NCI-H526 (cell line): ENCODE results near the gene CLEC4C.
"Not testable (repeated sequence)": the region's sequence is repeated elsewhere in the genome, so short reads cannot be mapped to it uniquely, and the experiment has no call there.

Source experiments
- DNase-seq, 2 experiments: peaks; one replicate each; lab custom pipeline; 2025; lab: John Stamatoyannopoulos, UW

Gene CLEC4C, protein sequence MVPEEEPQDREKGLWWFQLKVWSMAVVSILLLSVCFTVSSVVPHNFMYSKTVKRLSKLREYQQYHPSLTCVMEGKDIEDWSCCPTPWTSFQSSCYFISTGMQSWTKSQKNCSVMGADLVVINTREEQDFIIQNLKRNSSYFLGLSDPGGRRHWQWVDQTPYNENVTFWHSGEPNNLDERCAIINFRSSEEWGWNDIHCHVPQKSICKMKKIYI

DNA sequence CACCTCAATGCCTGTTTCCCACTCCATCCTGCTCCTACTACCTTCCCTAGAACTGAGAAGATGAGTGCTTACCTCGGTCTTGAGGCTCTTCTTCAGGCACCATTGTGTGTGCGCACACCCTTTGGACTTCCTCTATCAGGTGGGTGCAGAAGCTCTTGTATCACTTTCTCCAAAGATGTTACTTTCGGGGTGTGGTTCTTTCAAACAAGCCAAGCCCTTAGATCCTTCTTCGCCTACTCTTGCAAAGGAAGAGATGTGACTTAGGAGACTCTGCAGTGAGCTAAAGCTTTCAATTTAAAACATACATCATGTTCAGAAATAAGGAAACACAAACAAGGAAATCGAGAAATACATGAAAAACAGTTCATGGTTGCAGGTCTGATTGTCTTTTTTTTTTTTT is at the start of gene CLEC4C:
Gene CLEC4C (minus strand): TSS at position 130 of the 400 bp plus-strand sequence. CDS start 27 bp downstream, at position 103.
- DNase-seq = no peak

DNA sequence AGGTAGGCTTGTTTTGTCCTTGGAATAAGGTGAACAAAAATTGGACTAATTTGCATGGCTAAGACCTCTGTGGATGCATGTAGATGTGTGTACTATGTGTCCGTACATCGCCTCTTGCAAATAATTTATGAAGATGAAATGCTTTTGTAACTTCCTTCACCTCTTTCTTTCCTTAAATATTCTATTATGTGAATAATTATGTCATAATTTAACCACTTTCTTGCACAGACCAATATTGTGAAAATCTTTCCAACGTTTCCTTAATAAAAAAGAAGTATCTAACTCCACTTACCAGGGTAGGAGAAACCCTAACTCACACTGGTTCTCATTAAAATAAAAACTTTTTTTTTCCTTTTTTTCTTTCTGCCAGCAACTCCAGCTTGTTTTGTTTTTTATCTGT is 46.0 kb upstream of the CLEC4C start:
- no peak for DNase-seq

DNA sequence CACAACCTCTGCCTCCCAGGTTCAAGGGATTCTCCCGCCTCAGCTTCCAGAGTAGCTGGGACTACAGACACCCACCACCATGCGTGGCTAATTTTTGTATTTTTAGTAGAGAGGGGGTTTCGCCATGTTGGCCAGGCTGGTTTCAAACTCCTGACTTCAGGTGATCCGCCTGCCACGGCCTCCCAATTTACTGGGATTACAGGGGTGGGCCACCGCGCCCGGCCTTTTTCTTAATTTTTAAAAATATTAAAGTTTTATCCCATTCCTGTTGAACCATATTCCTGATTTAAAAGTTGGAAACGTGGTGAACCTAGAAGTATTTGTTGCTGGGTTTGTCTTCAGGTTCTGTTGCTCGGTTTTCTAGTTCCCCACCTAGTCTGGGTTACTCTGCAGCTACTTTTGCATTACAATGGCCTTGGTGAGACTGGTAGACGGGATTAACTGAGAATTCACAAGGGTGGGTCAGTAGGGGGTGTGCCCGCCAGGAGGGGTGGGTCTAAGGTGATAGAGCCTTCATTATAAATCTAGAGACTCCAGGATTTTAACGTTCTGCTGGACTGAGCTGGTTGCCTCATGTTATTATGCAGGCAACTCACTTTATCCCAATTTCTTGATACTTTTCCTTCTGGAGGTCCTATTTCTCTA is 41.8 kb upstream of the CLEC4C start, which contains the start of gene NANOG:
Gene NANOG (plus strand): TSS at position 519 of the 645 bp plus-strand sequence. CDS start 213 bp downstream, outside the sequence.
- DNase-seq = not testable (repeated sequence)

DNA sequence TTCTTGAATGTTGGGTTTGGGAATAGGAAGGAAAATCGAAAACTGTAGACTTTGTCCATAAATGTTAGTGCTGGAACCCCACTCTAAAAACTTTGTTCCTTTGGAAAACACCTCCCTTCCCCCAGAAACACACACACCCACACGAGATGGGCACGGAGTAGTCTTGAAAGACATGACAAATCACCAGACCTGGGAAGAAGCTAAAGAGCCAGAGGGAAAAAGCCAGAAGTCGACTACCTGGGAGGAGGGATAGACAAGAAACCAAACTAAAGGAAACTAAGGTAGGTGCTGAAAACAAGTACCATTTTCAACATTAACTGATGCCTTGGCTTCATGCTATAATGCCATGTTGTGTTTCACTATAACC is 41.1 kb upstream of the CLEC4C start:
- no peak for DNase-seq

DNA sequence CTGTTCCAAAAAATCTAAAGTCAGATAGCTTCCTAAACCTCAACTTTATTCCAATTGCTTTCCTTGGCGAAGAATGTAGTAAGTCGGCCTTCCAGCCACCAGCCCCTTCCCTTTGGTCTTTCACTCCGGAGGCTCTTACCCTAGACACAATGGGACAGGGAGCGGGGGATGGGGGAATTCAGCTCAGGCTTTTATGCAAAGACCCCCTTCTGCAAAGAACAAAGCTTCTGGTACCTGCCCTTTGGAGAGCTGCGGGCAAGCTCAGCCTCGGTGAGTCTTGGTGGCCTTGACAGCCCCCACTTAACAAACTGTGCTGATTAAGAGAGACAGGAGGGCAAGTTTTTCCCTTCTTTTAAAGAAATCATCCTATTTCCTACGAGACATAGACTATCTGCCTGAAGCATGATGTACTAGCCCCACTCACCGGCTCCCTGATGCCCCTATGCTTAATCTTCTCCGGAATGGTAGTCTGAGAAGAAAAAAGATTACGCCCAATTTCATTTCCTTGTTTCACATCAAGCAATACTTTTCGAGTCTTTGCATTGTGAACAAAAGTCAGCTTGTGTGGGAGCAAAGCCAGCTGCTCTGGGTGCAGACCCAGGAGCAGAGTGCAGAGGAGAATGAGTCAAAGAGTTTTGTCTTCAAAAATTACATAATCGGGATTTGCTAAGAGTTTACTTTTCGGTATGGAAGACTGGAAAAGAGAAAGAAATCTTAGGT is 40.6 kb upstream of the CLEC4C start:
- DNase-seq = no peak

DNA sequence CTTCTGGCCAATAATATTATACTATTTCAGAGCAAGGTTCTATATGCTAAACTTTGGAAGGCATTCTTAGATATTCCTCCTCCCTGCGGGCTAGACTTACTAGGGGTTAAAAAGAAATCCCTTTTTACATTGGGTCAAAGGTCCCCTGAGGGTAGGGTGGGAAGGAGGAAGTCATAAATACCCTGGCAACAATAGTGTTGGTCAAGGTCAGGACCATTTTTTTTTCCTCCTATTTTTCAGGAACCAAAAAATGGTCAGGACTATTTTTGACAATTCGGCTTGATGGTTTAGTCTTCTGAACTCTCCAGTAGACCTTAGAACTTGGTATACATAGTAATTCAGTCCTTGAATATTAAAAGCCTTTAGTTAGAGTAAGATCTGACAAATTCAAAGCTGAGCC is 37.5 kb upstream of the CLEC4C start:
- DNase-seq = no peak

DNA sequence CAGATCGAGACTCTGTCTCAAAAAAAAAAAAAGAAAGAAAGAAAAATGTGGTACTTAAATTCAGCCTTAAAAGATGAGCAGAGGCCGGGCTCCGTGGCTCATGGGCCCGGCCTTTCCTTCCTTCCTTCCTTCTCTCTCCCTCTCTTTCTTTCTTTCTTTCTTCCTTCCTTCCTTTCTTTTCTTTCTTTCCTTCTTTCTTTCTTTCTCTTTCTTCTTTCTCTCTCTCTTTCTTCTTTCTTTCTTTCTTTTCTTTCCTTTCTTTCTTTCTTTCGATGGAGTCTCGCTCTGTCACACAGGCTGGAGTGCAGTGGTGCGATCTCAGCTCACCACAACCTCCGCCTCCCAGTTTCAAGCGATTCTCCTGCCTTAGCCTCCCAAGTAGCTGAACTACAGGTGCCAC is 36.3 kb upstream of the CLEC4C start:
- not testable (repeated sequence) for DNase-seq

DNA sequence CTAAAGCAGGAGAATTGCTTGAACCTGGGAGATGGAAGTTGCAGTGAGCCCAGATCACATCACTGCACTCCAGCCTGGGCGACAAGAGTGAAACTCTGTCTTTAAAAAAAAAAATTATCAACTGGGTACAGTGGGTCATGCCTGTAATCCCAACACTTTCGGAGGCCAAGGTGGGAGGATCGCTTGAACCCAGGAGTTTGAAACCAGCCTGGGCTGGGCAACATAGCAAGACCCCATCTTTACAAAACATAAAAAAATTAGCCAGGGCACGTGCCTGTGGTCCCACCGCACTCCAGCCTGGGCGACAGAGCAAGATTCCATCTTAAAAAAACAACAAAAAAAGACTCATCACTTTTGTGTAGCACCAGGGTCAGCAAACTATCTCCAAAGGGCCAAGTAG is 34.9 kb upstream of the CLEC4C start:
- DNase-seq = no peak

DNA sequence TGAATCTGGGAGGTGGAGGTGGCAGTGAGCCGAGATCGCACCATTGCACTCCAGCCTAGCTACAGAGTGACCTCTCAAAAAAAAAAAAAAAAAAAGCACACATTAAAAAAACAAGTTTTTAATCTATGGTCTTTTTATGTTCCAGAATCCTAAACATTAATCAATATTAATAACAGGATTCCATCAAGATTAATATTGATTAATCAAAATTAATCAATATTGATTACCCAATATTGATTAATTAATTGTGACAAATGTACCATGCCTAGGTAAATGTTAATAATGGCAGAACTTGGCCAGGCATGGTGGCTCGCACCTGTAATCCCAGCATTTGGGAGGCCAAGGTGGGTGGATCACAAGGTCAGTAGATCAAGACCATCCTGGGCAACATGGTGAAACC is 34.1 kb upstream of the CLEC4C start:
- DNase-seq = no peak

DNA sequence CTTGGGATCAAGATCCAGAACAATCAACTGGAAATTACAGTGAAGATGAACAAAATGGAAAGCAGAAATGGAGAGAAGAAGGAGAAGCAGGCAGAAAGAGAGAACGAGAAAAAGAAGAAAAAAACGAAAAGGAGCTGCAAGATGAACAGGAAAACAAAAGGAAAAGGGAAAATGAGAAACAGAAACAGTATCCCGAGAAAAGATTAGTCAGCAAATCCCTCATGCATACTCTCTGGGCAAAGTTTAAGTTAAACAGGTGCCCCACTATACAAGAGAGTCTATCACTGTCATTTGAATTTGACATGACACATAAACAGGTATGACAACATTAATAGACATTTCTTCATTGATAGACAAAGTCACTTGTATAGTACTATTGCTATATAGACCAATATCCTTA is 22.8 kb upstream of the CLEC4C start:
- DNase-seq = no peak

DNA sequence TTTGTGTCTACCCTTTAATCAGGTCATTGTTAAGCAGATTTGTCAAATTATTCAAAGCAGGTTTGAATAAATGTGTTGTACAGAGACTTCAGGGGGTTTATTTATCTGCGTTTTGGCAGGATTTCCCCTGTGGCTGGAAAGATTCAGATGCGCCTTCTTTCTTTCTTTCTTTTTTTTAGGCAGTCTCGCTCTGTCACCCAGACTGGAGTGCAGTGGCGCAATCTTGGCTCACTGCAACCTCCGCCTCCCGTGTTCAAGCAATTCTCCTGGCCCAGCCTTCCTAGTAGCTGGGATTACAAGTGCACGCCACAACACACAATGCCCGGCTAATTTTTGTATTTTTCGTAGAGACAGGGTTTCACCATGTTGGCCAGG is 11.6 kb upstream of the CLEC4C start:
- DNase-seq = no peak

DNA sequence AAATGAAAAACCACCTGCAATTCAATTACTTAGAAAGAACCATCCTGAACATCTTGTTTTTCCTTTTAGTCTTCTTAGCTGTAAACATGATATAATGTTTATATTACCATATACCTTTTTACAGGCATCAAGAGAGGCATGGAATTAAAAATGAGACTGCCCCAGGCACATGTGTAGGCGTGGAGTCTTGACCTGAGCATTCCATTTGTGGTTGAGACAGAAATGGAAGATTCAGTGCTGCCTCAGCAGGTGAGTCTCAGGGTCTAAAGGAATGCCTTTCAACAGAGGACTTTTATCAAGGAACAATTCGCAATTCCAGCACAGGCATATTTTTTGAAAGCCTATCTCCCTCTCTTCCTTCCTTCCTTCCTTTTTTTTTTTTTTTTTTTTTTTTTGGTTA is 9.8 kb upstream of the CLEC4C start:
- no peak for DNase-seq

DNA sequence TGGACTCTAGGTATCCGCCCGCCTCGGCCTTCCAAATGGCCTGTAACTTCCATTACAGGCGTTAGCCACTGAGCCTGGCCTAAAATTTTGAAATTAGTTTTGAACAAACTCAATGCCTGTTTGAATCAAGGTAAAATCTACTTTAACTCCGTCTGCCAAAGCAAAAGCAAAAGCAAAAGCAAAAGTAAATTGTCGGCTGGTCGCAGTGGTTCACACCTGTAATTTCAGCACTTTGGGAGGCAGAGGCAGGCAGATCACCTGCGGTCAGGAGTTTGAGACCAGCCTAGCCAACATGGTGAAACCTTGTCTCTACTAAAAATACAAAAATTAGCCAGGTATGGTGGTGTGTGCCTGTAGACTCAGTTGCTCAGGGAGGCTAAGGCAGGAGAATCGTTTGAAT is 8.5 kb upstream of the CLEC4C start:
- DNase-seq = not testable (repeated sequence)

DNA sequence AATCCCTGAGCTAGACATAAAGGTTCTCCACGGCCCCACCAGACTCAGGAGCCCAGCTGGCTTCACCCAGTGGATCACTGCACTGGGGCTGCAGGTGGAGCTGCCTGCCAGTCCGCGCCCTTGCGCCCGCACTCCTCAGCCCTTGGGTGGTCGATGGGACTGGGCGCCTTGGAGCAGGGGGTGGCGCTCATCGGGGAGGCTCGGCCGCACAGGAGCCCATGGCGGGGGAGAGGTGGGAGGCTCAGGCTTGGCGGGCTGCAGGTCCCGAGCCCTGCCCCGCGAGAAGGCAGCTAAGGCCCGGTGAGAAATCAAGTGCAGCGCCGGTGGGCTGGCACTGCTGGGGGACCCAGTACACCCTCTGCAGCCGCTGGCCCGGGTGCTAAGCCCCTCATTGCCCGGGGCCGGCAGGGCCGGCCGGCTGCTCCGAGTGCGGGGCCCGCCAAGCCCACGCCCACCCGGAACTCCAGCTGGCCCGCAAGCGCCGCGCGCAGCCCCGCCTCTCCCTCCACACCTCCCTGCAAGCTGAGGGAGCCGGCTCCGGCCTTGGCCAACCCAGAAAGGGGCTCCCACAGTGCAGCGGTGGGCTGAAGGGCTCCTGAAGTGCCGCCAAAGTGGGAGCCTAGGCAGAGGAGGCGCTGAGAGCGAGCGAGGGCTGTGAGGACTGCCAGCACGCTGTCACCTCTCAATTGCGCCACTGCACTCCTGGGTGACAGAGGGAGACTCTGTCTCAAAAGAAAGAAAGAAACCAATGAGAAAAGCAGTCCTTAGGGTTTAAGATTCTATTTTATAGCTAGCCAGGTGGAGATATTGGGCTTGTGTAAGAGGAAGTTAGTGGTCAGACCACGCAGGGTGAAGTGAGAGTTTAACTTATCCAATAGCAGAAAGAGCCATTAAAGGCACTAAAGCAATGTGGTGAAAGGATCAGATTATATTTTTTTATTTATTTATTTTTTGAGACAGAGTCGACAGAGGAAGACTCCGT is 5.1 kb upstream of the CLEC4C start:
- DNase-seq = not testable (repeated sequence)

DNA sequence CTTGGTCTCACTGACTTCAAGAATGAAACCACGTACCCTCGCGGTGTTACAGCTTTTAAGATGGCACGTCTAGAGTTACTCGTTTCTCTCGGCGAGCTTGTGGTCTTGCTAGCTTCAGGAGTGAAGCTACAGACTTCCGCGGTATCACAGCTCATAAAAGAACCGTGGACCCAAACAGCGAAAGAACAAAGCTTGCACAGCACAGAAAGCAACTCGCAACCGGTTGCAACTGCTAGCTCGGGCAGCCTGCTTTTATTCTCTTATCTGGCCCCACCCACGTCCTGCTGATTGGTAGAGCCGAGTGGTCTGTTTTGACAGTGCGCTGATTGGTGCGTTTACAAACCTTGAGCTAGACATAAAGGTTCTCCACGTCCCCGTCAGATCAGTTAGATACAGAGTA is 4.2 kb upstream of the CLEC4C start:
- DNase-seq = no peak

DNA sequence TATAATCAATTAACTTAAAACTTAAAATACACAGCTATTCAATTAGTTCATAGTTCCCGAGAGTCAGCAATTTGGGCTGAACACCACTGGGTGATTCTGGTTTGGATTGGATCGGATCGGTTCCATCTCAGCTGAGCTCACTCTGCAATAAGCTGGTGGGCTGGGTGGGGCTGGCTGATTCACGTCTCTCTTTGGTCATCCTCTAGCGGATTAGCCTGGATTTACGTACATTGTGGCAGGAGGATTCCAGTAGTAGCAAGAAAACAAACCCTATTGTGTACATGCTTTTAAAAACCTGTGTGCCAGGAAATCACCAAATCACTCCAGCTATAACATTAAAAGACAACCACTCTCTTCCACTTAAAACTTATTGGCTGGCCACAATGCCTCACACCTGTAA is 3.2 kb upstream of the CLEC4C start:
- DNase-seq = no peak

DNA sequence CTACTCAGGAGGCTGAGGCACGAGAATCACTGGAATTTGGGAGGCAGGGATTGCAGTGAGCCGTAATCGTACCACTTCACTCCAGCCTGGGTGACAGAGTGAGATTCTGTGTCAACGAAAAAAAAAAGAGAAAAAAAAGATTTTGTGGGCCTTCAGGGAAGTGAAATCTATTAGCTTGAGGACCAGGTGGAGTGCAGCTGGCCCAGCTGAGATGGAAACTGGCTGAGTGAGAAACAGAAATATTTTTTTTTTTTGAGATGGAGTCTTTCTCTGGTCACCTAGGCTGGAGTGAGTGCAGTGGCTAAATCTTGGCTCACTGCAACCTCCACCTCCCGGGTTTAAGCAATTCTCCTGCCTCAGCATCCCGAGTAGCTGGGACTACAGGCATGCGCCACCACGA is 2.3 kb upstream of the CLEC4C start:
- DNase-seq = no peak

DNA sequence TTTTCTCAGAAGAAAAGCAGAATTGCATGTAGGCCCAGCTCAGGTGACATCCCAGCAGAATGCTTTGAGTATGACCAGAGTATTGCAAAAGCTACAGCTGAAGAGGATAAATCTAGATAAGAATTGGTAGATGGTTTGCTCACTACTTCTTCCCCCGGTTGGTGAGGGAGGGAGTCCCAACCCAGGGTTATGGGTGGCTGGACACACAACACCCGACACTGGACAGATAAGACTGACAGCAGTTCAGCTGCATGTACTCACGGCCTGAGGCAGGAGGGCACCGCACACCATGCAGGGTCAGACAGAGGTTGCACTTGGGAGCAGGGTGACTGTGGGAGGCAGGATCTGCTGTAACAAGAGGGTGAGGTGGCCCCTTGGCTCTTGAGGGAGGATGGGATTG is 1.7 kb upstream of the CLEC4C start:
- no peak for DNase-seq

DNA sequence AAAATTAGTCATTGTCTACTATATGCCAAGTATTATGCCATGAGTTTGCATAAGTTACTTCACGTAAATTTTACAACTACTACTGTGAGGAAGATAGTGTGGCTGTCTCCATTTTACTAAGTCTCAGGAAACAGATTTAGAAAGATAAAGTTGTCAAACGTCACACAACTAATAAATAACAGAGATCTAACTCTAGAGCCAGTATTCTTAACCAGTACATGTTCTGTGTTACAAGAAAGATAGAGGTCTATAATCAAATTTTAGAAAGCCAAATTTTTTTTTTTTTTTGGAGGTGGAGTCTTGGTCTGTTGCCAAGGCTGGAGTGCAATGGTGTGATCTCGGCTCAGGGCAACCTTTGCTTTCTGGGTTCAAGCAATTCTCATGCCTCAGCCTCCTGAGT is 14.2 kb downstream of the CLEC4C start:
- no peak for DNase-seq

DNA sequence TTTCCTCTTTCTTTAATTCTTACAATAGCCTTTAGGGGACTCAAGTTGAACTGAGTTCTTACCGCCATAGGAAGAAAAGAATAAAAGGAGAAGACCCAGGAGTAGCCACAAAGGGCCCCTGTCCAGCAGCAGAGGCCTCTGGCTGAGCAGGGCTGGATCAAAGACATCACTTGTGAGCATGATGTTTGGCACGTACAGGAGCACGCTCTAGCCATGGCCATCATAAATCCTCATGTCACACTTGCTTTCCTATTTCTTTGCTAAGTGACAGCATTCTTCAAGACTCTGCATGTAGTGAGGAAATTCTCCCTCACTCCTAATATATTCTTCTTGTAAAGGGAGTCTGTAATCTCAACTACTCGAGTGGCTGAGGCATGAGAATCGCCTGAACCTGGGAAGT is 15.7 kb downstream of the CLEC4C start:
- DNase-seq = no peak

DNA sequence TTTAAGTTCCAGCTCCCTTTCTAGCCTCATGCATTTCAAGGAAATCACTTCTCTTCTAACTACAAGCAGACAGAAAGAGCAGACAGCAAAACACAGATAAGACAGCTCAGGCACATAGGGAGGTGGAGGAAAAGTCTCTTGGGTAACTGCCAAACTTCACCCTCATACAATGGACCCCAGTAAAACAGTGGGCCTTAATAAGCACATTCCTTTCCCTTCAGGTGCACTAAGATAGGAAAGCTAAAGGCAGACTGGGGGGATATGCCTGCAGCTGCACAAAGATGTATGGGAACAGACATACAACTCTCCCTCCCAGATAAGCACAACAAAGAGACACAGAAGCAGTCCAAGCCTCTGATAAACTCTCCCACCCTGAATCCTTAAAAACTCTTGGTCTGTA is 16.2 kb downstream of the CLEC4C start:
- DNase-seq = not testable (repeated sequence)

DNA sequence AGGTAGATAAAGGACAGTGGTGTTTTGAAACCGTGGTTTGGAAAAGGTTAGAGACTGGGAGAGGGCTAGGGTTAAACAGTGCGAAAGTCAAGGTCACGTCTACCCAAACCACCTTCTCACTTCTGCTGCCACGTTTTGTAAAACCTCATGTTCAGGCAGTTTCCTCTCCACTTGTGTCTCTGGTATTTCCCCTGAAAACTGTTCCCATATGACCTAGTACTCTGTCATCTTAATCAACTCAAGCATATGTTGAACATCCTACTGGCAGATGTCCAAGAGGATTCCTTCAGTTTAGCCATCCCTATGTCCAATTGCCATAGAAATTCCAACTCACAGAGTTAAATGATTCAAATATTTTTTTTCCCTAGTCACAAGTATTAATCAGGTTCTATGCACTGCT is 17.4 kb downstream of the CLEC4C start:
- DNase-seq = no peak
